GM12891 (cell line): ENCODE data around the gene CRYBB2.
A peak's percentile ranks its signal among the peaks of the same experiment; 100 is the strongest.
"Not testable (repeated sequence)": the region's sequence is repeated elsewhere in the genome, so short reads cannot be mapped to it uniquely, and the experiment has no call there.

Experiments used
- DNase-seq: peaks from one replicate; pipeline ENCODE4 v3.0.0; 2011; ENCODE audit warnings: low spot score; ENCODE audit not compliant: insufficient read length
- FAIRE-seq: peaks from 2 replicates; lab custom pipeline; 2011; peaks lifted over from hg19 to GRCh38; lab: Jason Lieb, UNC
- PAX5 ChIP-seq: IDR thresholded peaks from 2 replicates; pipeline ENCODE4 v1.6.1; 2011; ENCODE audit warnings: low read length, moderate library complexity, mild to moderate bottlenecking; ENCODE audit not compliant: insufficient read depth, severe bottlenecking
- POLR2A ChIP-seq: IDR thresholded peaks from 2 replicates; pipeline ENCODE4 v1.6.1; 2011; ENCODE audit warnings: low read depth, low read length, control low read depth
- POLR2AphosphoS5 ChIP-seq: IDR thresholded peaks from 2 replicates; pipeline ENCODE4 v1.6.1; 2011; ENCODE audit warnings: low read depth, low read length, control low read depth
- POU2F2 ChIP-seq: IDR thresholded peaks from 2 replicates; pipeline ENCODE4 v1.6.1; 2011; ENCODE audit warnings: low read depth, mild to moderate bottlenecking, control low read depth, low read length, moderate library complexity
- SPI1 ChIP-seq: IDR thresholded peaks from 2 replicates; pipeline ENCODE4 v1.6.1; 2011; ENCODE audit warnings: low read depth, low read length, control low read depth
- TAF1 ChIP-seq: IDR thresholded peaks from 2 replicates; pipeline ENCODE4 v1.6.1; 2011; ENCODE audit warnings: low read depth, low read length, control low read depth

Gene CRYBB2

DNA sequence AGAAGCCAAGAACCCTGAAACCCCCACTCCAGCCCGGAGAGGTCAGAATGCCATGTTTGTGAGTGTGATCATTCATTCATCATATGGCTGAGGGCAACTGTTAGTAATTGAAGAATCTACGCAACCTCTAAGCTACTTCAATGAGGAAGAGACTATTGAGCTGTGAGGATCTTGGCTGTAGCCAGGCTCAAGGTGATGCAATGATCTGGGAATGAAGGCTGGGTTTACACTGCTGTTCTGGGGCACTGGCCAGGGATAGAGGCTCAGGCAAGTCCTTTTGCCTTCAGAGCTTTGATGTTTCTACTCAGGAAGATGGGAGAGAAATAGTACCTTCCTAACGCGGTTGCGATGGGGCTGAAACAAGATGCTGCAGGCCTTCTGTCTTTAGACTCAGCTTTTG lies 12.9 kb downstream of the CRYBB2 start:
- no peak for DNase-seq
- no peak for FAIRE-seq
- TF ChIP-seq POLR2AphosphoS5 (no peak), POU2F2 (no peak), PAX5 (no peak), SPI1 (no peak), POLR2A (no peak), TAF1 (no peak)

- FAIRE-seq, result not testable (repeated sequence)
Observed at GRCh38 chr22:25233706-25234105, 14.3 kb downstream of the CRYBB2 start.

GRCh38 chr22:25235547-25236290 lies 16.3 kb downstream of the CRYBB2 start:
- DNase-seq, result peak; percentile 97
- TF ChIP-seq SPI1 (peak; percentile 27; the same call in 1 of the 2 replicates), PAX5 (no peak), POU2F2 (0 out of 2 replicates have a peak, but pooled peaks have one; percentile 20)
- FAIRE-seq, result peak; percentile 84

More at GRCh38 chr22:25233706-25234105, 14.3 kb downstream of the CRYBB2 start:
- not testable (repeated sequence) for DNase-seq

GRCh38 chr22:25236417-25236816 lies 17.0 kb downstream of the CRYBB2 start:
- FAIRE-seq (no peak), DNase-seq (no peak)
- TF ChIP-seq POLR2A, result no peak
- no peak for TF ChIP-seq SPI1
- no peak for TF ChIP-seq TAF1
- TF ChIP-seq POLR2AphosphoS5, result no peak
- TF ChIP-seq PAX5, result no peak
- no peak for TF ChIP-seq POU2F2

DNA sequence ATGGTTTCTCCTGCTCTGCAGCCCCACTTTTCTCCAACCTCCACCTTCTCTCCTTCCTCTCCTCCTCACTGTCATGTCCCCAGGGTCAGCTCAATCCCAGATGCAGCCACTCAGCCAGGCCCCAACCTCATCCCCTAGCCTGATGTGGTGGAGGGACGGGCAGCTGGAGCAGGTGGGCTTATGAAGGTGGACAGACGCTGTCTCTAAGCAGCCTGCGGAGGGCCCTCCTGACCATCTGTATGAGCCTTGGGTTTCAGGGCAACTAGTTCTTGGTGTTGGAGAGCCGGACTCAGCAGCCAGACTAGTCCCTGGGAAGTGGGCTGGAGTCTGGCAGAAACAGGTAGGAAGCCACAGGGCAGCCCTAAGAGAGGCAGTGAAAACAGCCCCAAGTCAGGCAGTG lies 18.1 kb downstream of the CRYBB2 start:
- DNase-seq, result no peak
- no peak for FAIRE-seq
- TF ChIP-seq SPI1 (no peak), POLR2A (no peak), POLR2AphosphoS5 (no peak), PAX5 (no peak), TAF1 (no peak), POU2F2 (no peak)

- peak; percentile 83 for FAIRE-seq
- not testable (repeated sequence) for DNase-seq
Observed at GRCh38 chr22:25238058-25238457, 18.6 kb downstream of the CRYBB2 start.

GRCh38 chr22:25255169-25255568 lies 35.7 kb downstream of the CRYBB2 start:
- FAIRE-seq, result peak; percentile 5
- DNase-seq, result not testable (repeated sequence)

- FAIRE-seq, result not testable (repeated sequence)
Observed at GRCh38 chr22:25267567-25267966, 48.1 kb downstream of the CRYBB2 start.

GRCh38 chr22:25268902-25269301 lies 49.5 kb downstream of the CRYBB2 start:
- DNase-seq, FAIRE-seq: not testable (repeated sequence)

More at GRCh38 chr22:25267567-25267966, 48.1 kb downstream of the CRYBB2 start:
- not testable (repeated sequence) for DNase-seq

DNA sequence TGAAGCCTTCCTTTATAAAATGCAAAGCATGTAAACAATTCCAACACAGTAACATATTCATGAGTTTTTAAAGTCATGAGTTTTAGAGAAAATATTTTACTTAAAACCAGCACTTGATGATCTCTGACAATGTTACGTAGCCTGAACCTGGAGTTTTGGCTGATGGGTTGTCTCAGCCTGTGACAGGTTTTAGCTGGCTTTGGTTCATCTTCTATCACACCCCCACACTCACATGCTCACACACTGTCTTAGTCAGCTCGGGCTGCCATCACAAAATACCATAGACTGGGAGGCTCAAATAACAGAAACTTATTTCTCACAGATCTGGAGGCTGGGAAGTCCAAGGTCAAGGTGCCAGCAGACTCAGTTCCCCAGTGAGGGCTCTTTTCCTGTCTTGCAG lies 50.6 kb downstream of the CRYBB2 start:
- not testable (repeated sequence) for FAIRE-seq, DNase-seq

DNA sequence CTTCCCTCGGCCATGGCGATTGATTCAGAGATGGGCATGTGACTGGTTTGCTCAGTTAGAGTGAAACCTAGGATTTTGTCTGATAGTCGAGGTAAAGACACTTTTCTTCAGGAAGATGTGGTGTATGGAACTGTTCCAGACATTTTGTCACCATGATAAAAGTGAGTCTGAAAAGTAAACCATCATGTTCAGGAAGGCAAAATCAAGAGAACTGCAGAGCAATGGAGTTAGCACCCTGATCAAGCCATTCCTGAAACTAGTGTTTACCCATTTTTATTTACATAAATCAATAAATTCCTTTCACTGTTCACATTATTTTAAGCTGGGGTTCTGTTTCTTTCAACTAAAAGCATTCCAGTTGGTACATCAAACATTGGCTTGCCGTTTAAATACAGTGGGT lies 53.8 kb downstream of the CRYBB2 start:
- not testable (repeated sequence) for DNase-seq, FAIRE-seq

- DNase-seq, FAIRE-seq: not testable (repeated sequence)
Observed at GRCh38 chr22:25273928-25274327, 54.5 kb downstream of the CRYBB2 start.

- DNase-seq, FAIRE-seq: not testable (repeated sequence)
Observed at GRCh38 chr22:25280118-25280517, 60.7 kb downstream of the CRYBB2 start.
